ENCODE measurements around the gene BID.

Gene BID

GRCh38 chr22:17712441-17712840, 61.8 kb downstream of the BID start:
- TF ChIP-seq CTCF (IDR thresholded peaks at IDR 0.05), result no peak
- Histone ChIP-seq H3K27ac (no peak overlapping the region), H3K27me3 (no peaks in the 10 kb centered on the region), H3K4me1 (ENCODE audit: control insufficient read depth in 1 of 2, insufficient read depth in 1 of 2, low read depth in 1 of 2, low read length in 1 of 2) (no peaks in the 10 kb centered on the region), H3K4me3 (ENCODE audit: low read depth in 1 of 2, low read length in 1 of 2) (no peak overlapping the region), H3K9me3 (no peaks in the 10 kb centered on the region), H3K36me3 (peaks cover 6% of the 10 kb centered on the region)

- no peak overlapping the region for H3K4me3 ChIP-seq (ENCODE audit: low read depth in 1 of 2, low read length in 1 of 2)
- no peaks in the 10 kb centered on the region for H3K27me3 ChIP-seq
- peaks cover 7 to 13% of the 10 kb centered on the region in 2 experiments for H3K4me1 ChIP-seq (ENCODE audit: control insufficient read depth in 1 of 2, insufficient read depth in 1 of 2, low read depth in 1 of 2, low read length in 1 of 2)
- no peak overlapping the region for H3K27ac ChIP-seq
- no peak for TF ChIP-seq CTCF (IDR thresholded peaks at IDR 0.05)
- H3K36me3 ChIP-seq, result peaks cover 6% of the 10 kb centered on the region
- H3K9me3 ChIP-seq, result no peaks in the 10 kb centered on the region
Observed at GRCh38 chr22:17710023-17710422, 64.2 kb downstream of the BID start.

- no peaks in the 10 kb centered on the region for H3K9me3 ChIP-seq
- H3K36me3 ChIP-seq, result peaks cover 20% of the 10 kb centered on the region
- H3K4me1 ChIP-seq (ENCODE audit: control insufficient read depth in 1 of 2, insufficient read depth in 1 of 2, low read depth in 1 of 2, low read length in 1 of 2), result peaks cover 7 to 13% of the 10 kb centered on the region in 2 experiments
- no peaks in the 10 kb centered on the region for H3K27me3 ChIP-seq
- H3K27ac ChIP-seq, result peak overlapping the region; percentile 74
- H3K4me3 ChIP-seq (ENCODE audit: low read depth in 1 of 2, low read length in 1 of 2), result no peak overlapping the region
- TF ChIP-seq CTCF (IDR thresholded peaks at IDR 0.05), result no peak
Observed at GRCh38 chr22:17707526-17707925, 66.7 kb downstream of the BID start.

- Histone ChIP-seq H3K27ac (peak overlapping the region; percentile 74), H3K4me1 (ENCODE audit: control insufficient read depth in 1 of 2, insufficient read depth in 1 of 2, low read depth in 1 of 2, low read length in 1 of 2) (peaks cover 7 to 13% of the 10 kb centered on the region in 2 experiments), H3K9me3 (no peaks in the 10 kb centered on the region), H3K27me3 (no peaks in the 10 kb centered on the region), H3K36me3 (peaks cover 23% of the 10 kb centered on the region), H3K4me3 (ENCODE audit: low read depth in 1 of 2, low read length in 1 of 2) (no peak overlapping the region)
- no peak for TF ChIP-seq CTCF (IDR thresholded peaks at IDR 0.05)
Observed at GRCh38 chr22:17706947-17707346, 67.3 kb downstream of the BID start.

- H3K9me3 ChIP-seq, result no peaks in the 10 kb centered on the region
- H3K27ac ChIP-seq, result peak overlapping the region; percentile 74
- H3K4me1 ChIP-seq (ENCODE audit: control insufficient read depth in 1 of 2, insufficient read depth in 1 of 2, low read depth in 1 of 2, low read length in 1 of 2), result peaks cover 7 to 13% of the 10 kb centered on the region in 2 experiments
- TF ChIP-seq CTCF (IDR thresholded peaks at IDR 0.05), result no peak
- H3K27me3 ChIP-seq, result no peaks in the 10 kb centered on the region
- H3K36me3 ChIP-seq, result peaks cover 23% of the 10 kb centered on the region
- H3K4me3 ChIP-seq (ENCODE audit: low read depth in 1 of 2, low read length in 1 of 2), result peak overlapping the region in 1 of 2 experiments; percentile 41
Observed at GRCh38 chr22:17705951-17706900, 68.0 kb downstream of the BID start.

Measured in neutrophil (primary cell).